A549 (cell line): ENCODE results near the gene HSPH1.
"Not testable (repeated sequence)": the region's sequence is repeated elsewhere in the genome, so short reads cannot be mapped to it uniquely, and the experiment has no call there.

Experiments
- NFE2L2 ChIP-seq: fragments of 150-350 bp; conservative IDR thresholded peaks from 2 replicates; pipeline ENCODE4 v1.6.1; 2014; ENCODE audit warnings: low read length
- PHF8 ChIP-seq: fragments of 200-600 bp; sonication (generic); IDR thresholded peaks from 2 replicates; pipeline ENCODE4 v1.6.1; 2016; ENCODE audit warnings: low read depth, mild to moderate bottlenecking, antibody characterized with exemption, moderate library complexity, borderline replicate concordance
- POLR2A ChIP-seq: IDR thresholded peaks from 2 replicates; pipeline ENCODE4 v1.6.1; 2012; ENCODE audit warnings: mild to moderate bottlenecking, low read length
- RARB ChIP-seq: fragments of 250-450 bp; sonication (Bioruptor Pico); IDR thresholded peaks from 2 replicates; pipeline ENCODE4 v1.8.0; 2021; ENCODE audit warnings: mild to moderate bottlenecking, moderate library complexity
- SMC3 ChIP-seq: fragments of >200 bp; sonication (Bioruptor Twin); formaldehyde crosslinking; IDR thresholded peaks from 3 replicates; pipeline ENCODE4 v1.6.1; 2018; ENCODE audit warnings: inconsistent platforms
- TF ChIP-seq, protein P1 (sequence below): fragments of >200 bp; sonication (Bioruptor Twin); formaldehyde crosslinking; IDR thresholded peaks from 3 replicates; pipeline ENCODE4 v1.5.1; 2016
- TF ChIP-seq, protein P2 (sequence below): IDR thresholded peaks from 2 replicates; pipeline ENCODE4 v1.6.1; 2012; ENCODE audit warnings: low read depth, borderline replicate concordance
- TF ChIP-seq, protein P3 (sequence below): fragments of 250-450 bp; sonication (Bioruptor Pico); IDR thresholded peaks from 2 replicates; pipeline ENCODE4 v1.5.0; 2021; ENCODE audit warnings: mild to moderate bottlenecking, moderate library complexity, borderline replicate concordance
- TF ChIP-seq, protein P4 (sequence below): IDR thresholded peaks from 2 replicates; pipeline ENCODE4 v1.6.1; 2012

DNA sequence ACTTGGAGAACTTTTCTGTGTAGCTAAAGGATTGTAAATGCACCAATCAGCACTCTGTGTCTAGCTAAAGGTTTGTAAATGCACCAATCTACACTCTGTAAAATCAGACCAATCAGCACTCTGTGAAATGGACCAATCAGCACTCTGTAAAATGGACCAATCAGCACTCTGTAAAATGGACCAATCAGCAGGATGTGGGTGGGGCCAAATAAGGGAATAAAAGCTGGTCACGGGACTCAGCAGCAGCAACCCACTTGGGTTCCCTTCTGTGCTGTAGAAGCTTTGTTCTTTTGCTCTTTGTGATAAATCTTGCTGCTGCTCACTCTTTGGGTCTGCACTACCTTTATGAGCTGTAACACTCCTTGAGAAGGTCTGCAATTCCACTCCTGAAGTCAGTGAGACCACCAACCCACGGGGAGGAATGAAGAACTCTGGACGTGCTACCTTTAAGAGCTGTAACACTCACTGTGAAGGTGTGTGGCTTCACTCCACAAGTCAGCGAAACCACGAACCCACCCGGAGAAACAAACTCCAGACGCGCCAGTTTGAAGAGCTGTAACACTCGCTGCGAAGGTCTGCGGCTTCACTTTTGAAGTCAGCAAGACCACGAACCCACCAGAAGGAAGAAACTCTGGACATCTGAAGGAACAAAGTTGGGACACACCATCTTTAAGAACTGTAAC, 16.2 kb upstream of the HSPH1 start:
- TF ChIP-seq, protein P1, sequence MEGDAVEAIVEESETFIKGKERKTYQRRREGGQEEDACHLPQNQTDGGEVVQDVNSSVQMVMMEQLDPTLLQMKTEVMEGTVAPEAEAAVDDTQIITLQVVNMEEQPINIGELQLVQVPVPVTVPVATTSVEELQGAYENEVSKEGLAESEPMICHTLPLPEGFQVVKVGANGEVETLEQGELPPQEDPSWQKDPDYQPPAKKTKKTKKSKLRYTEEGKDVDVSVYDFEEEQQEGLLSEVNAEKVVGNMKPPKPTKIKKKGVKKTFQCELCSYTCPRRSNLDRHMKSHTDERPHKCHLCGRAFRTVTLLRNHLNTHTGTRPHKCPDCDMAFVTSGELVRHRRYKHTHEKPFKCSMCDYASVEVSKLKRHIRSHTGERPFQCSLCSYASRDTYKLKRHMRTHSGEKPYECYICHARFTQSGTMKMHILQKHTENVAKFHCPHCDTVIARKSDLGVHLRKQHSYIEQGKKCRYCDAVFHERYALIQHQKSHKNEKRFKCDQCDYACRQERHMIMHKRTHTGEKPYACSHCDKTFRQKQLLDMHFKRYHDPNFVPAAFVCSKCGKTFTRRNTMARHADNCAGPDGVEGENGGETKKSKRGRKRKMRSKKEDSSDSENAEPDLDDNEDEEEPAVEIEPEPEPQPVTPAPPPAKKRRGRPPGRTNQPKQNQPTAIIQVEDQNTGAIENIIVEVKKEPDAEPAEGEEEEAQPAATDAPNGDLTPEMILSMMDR, result not testable (repeated sequence)
- TF ChIP-seq, protein P2, sequence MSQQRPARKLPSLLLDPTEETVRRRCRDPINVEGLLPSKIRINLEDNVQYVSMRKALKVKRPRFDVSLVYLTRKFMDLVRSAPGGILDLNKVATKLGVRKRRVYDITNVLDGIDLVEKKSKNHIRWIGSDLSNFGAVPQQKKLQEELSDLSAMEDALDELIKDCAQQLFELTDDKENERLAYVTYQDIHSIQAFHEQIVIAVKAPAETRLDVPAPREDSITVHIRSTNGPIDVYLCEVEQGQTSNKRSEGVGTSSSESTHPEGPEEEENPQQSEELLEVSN, result not testable (repeated sequence)
- TF ChIP-seq RARB (CRISPR knock-in tag); PHF8; NFE2L2; SMC3; POLR2A: not testable (repeated sequence)
- TF ChIP-seq, protein P3, sequence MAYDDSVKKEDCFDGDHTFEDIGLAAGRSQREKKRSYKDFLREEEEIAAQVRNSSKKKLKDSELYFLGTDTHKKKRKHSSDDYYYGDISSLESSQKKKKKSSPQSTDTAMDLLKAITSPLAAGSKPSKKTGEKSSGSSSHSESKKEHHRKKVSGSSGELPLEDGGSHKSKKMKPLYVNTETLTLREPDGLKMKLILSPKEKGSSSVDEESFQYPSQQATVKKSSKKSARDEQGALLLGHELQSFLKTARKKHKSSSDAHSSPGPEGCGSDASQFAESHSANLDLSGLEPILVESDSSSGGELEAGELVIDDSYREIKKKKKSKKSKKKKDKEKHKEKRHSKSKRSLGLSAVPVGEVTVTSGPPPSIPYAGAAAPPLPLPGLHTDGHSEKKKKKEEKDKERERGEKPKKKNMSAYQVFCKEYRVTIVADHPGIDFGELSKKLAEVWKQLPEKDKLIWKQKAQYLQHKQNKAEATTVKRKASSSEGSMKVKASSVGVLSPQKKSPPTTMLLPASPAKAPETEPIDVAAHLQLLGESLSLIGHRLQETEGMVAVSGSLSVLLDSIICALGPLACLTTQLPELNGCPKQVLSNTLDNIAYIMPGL (CRISPR knock-in tag), result not testable (repeated sequence)
- TF ChIP-seq, protein P4, sequence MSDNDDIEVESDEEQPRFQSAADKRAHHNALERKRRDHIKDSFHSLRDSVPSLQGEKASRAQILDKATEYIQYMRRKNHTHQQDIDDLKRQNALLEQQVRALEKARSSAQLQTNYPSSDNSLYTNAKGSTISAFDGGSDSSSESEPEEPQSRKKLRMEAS, result not testable (repeated sequence)
